Measurements from ENCODE around the gene SF3B4. TPM values are rescaled to one million over a fixed set of nuclear protein-coding genes. Genes with fewer than 3 reads are reported as not detected.

The SF3B4 gene
- total and polyA plus RNA-seq, 2 of the 13 experiments (the other 11 are each of a cell fraction or from before 2014, with no cell fraction given), result 13.8 to 14.8 TPM

DNA sequence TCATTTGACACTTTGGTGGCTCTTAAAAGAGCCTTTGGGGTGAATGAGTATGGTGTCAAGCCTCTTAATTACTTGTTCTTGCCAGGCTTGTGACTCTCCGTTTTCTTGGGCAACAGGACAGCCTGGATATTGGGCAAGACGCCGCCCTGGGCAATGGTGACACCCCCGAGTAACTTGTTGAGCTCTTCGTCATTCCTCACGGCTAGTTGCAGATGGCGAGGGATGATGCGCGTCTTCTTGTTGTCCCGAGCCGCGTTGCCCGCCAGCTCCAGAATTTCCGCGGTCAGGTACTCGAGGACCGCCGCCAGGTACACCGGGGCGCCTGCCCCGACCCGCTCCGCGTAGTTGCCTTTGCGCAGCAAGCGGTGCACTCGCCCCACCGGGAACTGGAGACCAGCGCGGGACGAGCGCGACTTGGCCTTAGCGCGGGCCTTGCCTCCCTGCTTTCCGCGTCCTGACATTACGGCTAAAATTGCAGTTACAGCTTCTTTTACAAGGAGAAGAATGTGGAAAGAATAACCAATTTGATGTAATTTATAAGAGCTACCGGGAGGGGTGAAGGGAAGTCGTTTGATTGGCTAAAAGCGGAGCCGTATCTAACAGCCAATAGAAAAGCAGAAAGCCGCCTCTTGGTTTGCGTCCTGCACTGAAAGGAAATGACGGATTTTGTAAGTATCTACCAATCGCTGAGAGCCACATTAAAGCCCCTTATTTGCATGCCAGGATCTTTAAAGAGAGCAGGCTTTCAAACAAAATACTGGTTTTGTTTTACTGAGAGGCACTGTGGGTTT, 40.0 kb downstream of the SF3B4 start (continued):
- TF ChIP-seq RARA (CRISPR knock-in tag; IDR thresholded peaks at IDR 0.05) (no peak), BRF2 (CRISPR knock-in tag; IDR thresholded peaks at IDR 0.05) (no peak; the same call in 1 of the 2 replicates), PITX1 (CRISPR knock-in tag; IDR thresholded peaks at IDR 0.05) (no peak), NFYB (CRISPR knock-in tag; IDR thresholded peaks at IDR 0.05) (peak; percentile 86), NCOA2 (CRISPR knock-in tag; IDR thresholded peaks at IDR 0.05) (no peak), ZSCAN20 (CRISPR knock-in tag; IDR thresholded peaks at IDR 0.05; ENCODE audit: borderline replicate concordance) (0 out of 2 replicates have a peak, but pooled peaks have one; percentile 16), NKX3-1 (CRISPR knock-in tag; IDR thresholded peaks at IDR 0.05) (no peak), BRCA1 (CRISPR knock-in tag; IDR thresholded peaks at IDR 0.05) (no peak), RFXAP (CRISPR knock-in tag; IDR thresholded peaks at IDR 0.05; ENCODE audit: borderline replicate concordance) (no peak), ZNF567 (CRISPR knock-in tag; IDR thresholded peaks at IDR 0.05; ENCODE audit: borderline replicate concordance) (no peak), ZSCAN31 (CRISPR knock-in tag; IDR thresholded peaks at IDR 0.05; ENCODE audit: low read depth) (peak; percentile 11; the same call in 1 of the 2 replicates), NCOA5 (CRISPR knock-in tag; IDR thresholded peaks at IDR 0.05) (no peak; the same call in 1 of the 2 replicates), RBM39 (IDR thresholded peaks at IDR 0.05; ENCODE audit: low read depth, low read length, poor library complexity, severe bottlenecking) (peak; percentile 97), KDM4B (CRISPR knock-in tag; IDR thresholded peaks at IDR 0.05) (no peak), XRCC5 (optimal IDR thresholded peaks at IDR 0.05; ENCODE audit: low read length) (no peak), PHF8 (CRISPR knock-in tag; IDR thresholded peaks at IDR 0.05) (peak; percentile 60; the same call in 1 of the 2 replicates), ZSCAN22 (CRISPR knock-in tag; IDR thresholded peaks at IDR 0.05) (no peak), ZFYVE20 (CRISPR knock-in tag; IDR thresholded peaks at IDR 0.05; ENCODE audit: borderline replicate concordance, low read depth) (no peak; the same call in 1 of the 2 replicates), ZMYM3 (CRISPR knock-in tag; IDR thresholded peaks at IDR 0.05) (no peak), KMT2B (CRISPR knock-in tag; IDR thresholded peaks at IDR 0.05) (no peak), PHF5A (CRISPR knock-in tag; IDR thresholded peaks at IDR 0.05; ENCODE audit: low read depth, unreplicated experiment) (no peak), PBX2 (CRISPR knock-in tag; IDR thresholded peaks at IDR 0.05) (no peak)
- TF ChIP-seq, protein P1, sequence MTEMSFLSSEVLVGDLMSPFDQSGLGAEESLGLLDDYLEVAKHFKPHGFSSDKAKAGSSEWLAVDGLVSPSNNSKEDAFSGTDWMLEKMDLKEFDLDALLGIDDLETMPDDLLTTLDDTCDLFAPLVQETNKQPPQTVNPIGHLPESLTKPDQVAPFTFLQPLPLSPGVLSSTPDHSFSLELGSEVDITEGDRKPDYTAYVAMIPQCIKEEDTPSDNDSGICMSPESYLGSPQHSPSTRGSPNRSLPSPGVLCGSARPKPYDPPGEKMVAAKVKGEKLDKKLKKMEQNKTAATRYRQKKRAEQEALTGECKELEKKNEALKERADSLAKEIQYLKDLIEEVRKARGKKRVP (CRISPR knock-in tag; IDR thresholded peaks at IDR 0.05), result 0 out of 4 replicates have a peak, but pooled peaks have one; percentile 13 to 20
- TF ChIP-seq, protein P2, sequence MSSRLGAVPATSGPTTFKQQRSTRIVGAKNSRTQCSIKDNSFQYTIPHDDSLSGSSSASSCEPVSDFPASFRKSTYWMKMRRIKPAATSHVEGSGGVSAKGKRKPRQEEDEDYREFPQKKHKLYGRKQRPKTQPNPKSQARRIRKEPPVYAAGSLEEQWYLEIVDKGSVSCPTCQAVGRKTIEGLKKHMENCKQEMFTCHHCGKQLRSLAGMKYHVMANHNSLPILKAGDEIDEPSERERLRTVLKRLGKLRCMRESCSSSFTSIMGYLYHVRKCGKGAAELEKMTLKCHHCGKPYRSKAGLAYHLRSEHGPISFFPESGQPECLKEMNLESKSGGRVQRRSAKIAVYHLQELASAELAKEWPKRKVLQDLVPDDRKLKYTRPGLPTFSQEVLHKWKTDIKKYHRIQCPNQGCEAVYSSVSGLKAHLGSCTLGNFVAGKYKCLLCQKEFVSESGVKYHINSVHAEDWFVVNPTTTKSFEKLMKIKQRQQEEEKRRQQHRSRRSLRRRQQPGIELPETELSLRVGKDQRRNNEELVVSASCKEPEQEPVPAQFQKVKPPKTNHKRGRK (CRISPR knock-in tag; IDR thresholded peaks at IDR 0.05), result no peak
- TF ChIP-seq, protein P3, sequence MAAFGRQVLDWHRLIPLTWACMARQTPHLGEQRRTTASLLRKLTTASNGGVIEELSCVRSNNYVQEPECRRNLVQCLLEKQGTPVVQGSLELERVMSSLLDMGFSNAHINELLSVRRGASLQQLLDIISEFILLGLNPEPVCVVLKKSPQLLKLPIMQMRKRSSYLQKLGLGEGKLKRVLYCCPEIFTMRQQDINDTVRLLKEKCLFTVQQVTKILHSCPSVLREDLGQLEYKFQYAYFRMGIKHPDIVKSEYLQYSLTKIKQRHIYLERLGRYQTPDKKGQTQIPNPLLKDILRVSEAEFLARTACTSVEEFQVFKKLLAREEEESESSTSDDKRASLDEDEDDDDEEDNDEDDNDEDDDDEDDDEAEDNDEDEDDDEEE (CRISPR knock-in tag; IDR thresholded peaks at IDR 0.05), result no peak

Measured in HepG2 (cell line).